Nephron progenitor cell (in vitro differentiated cells): ENCODE results near the gene FBXO11.

Source experiments
- DNase-seq: peaks from one replicate; pipeline ENCODE4 v3.0.0; 2021
- H3K27ac Mint-ChIP-seq: 2 replicates; pipeline ENCODE4 v1.8.0; 2021; ENCODE audit warnings: mild to moderate bottlenecking, moderate library complexity, mixed read lengths
- H3K27me3 Mint-ChIP-seq: 2 replicates; pipeline ENCODE4 v1.8.0; 2021; ENCODE audit warnings: mild to moderate bottlenecking, low read depth, mixed read lengths; ENCODE audit not compliant: poor library complexity
- H3K36me3 Mint-ChIP-seq: 2 replicates; pipeline ENCODE4 v1.8.0; 2021; ENCODE audit warnings: low read depth, mixed read lengths
- H3K4me1 Mint-ChIP-seq: 2 replicates; pipeline ENCODE4 v1.8.0; 2021; ENCODE audit warnings: mixed read lengths
- H3K4me3 Mint-ChIP-seq: 2 replicates; pipeline ENCODE4 v1.8.0; 2021; ENCODE audit warnings: mild to moderate bottlenecking, moderate library complexity, mixed read lengths
- H3K9me3 Mint-ChIP-seq: 2 replicates; pipeline ENCODE4 v1.8.0; 2021; ENCODE audit warnings: mild to moderate bottlenecking, moderate library complexity, mixed read lengths
- TF ChIP-seq, protein P1 (sequence below): fragments of 200-600 bp; sonication (generic); IDR thresholded peaks from 2 replicates; pipeline ENCODE4 v1.5.0; 2021; ENCODE audit warnings: antibody characterized with exemption

FBXO11 gene

DNA sequence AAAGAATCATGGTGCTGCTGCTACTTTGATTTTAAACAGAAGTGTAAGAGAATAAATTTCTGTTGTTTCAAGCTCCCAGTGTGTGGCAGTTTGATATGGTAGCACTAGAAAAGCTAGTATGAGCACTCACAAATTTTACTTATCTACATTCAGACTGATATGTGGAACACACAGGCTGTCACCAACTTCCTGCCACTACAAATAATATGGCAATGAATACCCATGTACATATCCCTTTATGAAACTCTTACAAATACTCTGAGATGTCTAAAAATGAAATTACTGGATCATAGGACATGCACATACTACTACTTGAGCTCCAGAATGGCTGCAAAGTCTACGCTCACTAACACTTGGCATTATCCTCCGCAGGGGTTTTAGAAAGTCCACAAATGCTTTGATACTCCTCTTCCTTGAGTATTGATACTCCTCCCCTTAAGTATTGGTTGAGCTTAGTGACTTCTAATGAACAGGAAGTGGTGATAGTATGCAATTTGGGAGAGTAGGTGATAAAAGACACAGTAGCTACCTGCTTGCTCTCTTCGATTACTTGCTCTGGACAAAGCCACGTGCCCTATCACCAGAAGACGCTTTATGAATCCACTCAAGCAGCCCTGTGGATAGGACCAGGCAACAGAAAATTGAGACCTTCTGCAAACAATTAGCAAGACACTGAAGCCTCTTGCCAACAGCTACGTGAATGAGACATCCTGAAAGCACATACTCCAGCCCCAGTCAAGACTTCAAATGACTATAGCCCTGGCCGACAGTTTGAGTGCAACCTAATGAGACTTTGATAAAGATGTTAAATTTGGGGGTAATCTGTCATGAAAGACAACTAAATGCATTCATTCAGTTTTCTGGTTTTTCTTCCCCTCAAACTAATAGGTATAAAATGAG is 35.4 kb downstream of the FBXO11 start:
- Mint-ChIP-seq H3K9me3 (no peaks in the 10 kb centered on the region), H3K4me3 (no peak overlapping the region), H3K27ac (peak overlapping the region; percentile 95), H3K36me3 (peaks cover 69% of the 10 kb centered on the region), H3K27me3 (no peaks in the 10 kb centered on the region), H3K4me1 (peaks cover 25% of the 10 kb centered on the region)
- no peak for DNase-seq
- TF ChIP-seq, protein P1, sequence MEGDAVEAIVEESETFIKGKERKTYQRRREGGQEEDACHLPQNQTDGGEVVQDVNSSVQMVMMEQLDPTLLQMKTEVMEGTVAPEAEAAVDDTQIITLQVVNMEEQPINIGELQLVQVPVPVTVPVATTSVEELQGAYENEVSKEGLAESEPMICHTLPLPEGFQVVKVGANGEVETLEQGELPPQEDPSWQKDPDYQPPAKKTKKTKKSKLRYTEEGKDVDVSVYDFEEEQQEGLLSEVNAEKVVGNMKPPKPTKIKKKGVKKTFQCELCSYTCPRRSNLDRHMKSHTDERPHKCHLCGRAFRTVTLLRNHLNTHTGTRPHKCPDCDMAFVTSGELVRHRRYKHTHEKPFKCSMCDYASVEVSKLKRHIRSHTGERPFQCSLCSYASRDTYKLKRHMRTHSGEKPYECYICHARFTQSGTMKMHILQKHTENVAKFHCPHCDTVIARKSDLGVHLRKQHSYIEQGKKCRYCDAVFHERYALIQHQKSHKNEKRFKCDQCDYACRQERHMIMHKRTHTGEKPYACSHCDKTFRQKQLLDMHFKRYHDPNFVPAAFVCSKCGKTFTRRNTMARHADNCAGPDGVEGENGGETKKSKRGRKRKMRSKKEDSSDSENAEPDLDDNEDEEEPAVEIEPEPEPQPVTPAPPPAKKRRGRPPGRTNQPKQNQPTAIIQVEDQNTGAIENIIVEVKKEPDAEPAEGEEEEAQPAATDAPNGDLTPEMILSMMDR = no peak

DNA sequence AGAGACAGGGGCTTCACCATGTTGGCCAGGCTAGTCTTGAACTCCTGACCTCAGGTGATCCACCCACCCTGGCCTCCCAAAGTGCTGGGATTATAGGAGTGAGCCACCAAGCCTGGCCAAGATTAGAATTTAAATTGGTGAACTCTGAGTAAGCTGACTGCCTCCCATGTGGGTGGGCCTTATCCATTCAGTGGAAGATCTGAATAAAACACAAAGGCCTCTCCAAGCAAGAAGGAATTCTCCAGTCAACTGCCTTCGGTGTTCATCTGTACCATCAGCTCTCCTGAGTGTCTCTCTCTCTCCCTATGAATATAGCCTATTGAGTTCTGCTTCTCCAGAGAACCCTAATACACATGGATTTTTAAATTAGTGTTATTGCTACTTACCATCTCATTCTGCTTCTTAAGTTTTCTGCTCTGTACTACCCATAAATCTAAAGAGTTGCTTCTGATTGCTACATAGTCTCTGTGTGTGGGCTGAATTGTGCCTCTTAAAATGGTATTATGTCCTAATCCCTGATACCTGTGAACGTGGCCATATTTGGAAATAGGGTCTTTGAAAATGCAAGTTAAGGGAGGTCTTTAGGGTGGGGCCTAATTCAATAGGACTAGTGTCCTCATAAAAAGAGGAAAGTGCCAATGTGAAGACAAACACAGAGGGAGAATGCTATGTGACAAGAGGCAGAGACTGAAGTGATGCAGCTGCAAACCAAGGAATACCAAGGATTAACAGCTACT is 36.3 kb downstream of the FBXO11 start:
- H3K27ac Mint-ChIP-seq = peak overlapping the region; percentile 47
- H3K27me3 Mint-ChIP-seq = no peaks in the 10 kb centered on the region
- TF ChIP-seq, protein P1 = no peak
- peaks cover 25% of the 10 kb centered on the region for H3K4me1 Mint-ChIP-seq
- H3K4me3 Mint-ChIP-seq = no peak overlapping the region
- no peak for DNase-seq
- H3K36me3 Mint-ChIP-seq = peaks cover 69% of the 10 kb centered on the region
- no peaks in the 10 kb centered on the region for H3K9me3 Mint-ChIP-seq

DNA sequence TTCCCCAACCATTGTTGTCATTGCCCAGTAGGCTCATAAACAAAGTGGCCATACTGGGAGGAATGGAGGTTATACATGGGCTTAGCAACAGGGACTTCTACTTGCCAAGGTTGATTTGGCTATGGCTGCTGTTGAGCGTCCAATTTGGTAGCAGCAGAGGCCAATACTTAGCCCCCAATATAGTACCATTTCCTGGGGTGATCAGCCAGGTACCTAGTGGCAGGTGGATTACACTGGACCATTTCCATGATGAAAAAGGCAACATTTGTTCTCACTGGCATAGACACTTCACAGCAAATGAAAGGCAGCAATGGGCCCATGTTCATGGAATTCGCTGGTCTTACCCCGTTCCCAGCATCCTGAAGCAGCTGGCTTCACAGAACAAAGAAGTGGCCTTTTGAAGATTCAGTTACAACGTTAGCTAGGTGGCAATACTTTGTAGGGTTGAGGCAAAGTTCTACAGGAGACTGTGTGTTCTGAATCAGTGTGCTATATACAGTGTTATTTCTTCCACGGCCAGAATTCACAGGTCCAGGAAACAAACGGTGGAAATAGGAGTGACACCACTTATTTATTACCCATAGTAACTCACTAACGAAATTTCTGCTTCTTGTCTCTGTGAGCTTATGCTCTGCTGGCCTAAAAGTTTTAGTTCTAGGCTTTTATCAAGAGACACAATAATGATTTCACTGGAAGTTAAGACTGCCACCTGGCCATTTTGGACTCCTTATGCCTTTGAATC is 37.5 kb downstream of the FBXO11 start:
- Mint-ChIP-seq H3K27ac (peak overlapping the region; percentile 10), H3K4me1 (peaks cover 25% of the 10 kb centered on the region), H3K36me3 (peaks cover 64% of the 10 kb centered on the region), H3K9me3 (no peaks in the 10 kb centered on the region), H3K4me3 (no peak overlapping the region), H3K27me3 (no peaks in the 10 kb centered on the region)
- TF ChIP-seq, protein P1 = no peak
- DNase-seq = no peak

DNA sequence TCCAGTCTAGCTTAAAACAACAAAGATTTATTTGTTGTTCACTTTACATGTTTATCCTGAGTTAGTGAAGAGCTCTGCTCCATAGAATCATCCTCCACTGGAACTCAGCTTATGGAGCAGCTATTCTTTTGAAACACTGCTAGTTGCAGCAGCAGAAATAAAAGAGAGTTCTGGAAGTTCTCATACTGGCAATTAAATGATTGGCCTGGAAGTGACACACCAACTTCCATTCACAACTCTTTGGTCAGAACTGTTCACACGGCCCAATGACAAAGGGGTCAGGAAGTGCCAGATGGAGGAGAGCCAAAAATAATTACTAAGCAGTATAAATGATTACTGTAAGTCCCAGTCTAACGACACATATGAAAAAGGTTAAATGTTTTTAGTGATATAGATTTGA is 39.1 kb downstream of the FBXO11 start:
- H3K4me3 Mint-ChIP-seq = no peak overlapping the region
- no peak for DNase-seq

DNA sequence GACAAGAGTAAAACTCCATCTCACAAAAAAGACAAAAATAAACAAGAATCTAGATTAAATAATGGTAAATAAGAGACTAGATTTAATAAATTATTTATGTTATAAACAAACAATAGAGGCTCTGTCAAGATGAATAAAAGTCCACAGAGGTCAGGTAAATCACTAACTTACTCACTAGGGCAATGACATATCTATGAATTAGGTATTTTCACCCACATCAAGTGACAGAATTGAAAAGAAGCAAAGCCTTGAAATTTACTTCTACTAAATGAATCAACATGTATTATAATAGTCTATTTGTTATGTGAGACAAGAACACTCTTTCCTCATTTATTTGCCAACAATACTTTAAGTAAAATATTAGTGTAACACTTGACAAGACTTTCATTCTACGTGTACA is 41.7 kb downstream of the FBXO11 start:
- Mint-ChIP-seq H3K4me3 (no peak overlapping the region), H3K4me1 (peaks cover 11% of the 10 kb centered on the region), H3K27me3 (no peaks in the 10 kb centered on the region), H3K27ac (no peak overlapping the region), H3K9me3 (no peaks in the 10 kb centered on the region), H3K36me3 (peaks cover 51% of the 10 kb centered on the region)
- TF ChIP-seq, protein P1 = no peak
- no peak for DNase-seq

More for the DNA sequence above, 39.1 kb downstream of the FBXO11 start:
- H3K4me1 Mint-ChIP-seq = peaks cover 25% of the 10 kb centered on the region
- H3K27me3 Mint-ChIP-seq = no peaks in the 10 kb centered on the region
- H3K9me3 Mint-ChIP-seq = no peaks in the 10 kb centered on the region
- H3K27ac Mint-ChIP-seq = no peak overlapping the region
- peaks cover 65% of the 10 kb centered on the region for H3K36me3 Mint-ChIP-seq
- TF ChIP-seq, protein P1 = no peak
